GM19438 (cell line): ENCODE results near the gene SUPT3H.

Experiments used
- ATAC-seq: cut with Tn5 transposase; IDR thresholded peaks from one replicate; pipeline ENCODE4 v1.9.1; 2021; ENCODE audit warnings: low read depth; ENCODE audit not compliant: unreplicated experiment

SUPT3H gene

DNA sequence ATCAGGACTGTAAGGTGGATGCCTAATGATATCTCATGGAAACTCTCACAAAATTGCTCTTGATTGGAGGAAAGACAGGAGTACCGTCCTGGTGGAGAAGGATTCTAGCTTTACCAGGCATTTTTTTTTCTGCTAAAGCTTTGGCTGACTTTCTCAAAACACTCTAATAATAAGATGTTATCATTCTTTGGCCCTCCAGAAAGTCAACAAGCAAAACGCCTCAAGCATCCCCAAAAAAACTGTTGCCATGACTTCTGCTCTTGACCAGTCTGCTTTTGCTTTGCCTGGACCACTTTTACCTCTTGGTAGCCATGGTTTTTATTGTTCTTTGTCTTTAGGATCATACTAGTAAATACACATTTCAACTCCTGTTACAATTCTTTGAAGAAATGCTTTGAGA is 105.1 kb downstream of the SUPT3H start:
- ATAC-seq = no peak

DNA sequence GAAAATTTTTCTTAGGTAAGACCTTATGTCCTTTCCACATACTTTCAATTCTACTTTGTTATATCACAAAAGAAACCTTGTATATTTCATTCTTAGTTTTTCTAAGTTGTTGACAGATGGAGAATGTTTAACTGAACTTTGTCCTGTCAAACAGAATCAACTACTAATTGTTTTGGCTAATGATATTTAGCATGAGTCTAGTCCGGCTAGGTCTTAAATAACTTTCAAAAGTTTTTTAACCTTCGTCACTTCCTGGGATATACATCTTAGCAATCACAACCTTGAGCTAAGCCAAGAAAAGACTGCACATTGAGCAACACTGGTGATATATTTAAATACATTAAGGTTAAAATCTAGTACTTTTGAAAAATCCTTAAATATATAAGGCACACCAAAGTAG is 112.5 kb downstream of the SUPT3H start:
- no peak for ATAC-seq

DNA sequence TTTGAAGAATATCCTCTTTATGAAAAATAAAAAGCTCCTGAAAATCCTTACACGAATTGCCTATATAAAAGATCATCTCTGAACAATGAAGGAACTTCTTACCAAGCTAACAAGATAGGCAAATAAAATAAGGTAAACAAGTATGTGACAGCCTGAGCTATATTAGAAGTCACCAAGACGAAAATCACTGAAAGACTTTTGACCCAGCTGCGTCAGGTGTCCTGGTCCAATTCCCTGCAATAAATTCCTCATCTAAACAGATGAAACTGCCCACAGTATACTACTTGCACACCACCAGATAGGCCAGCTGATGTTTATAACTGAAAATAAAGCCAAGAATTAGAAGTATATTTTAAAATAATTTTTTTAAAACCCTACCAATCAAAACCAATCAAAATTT is 117.0 kb downstream of the SUPT3H start:
- no peak for ATAC-seq

DNA sequence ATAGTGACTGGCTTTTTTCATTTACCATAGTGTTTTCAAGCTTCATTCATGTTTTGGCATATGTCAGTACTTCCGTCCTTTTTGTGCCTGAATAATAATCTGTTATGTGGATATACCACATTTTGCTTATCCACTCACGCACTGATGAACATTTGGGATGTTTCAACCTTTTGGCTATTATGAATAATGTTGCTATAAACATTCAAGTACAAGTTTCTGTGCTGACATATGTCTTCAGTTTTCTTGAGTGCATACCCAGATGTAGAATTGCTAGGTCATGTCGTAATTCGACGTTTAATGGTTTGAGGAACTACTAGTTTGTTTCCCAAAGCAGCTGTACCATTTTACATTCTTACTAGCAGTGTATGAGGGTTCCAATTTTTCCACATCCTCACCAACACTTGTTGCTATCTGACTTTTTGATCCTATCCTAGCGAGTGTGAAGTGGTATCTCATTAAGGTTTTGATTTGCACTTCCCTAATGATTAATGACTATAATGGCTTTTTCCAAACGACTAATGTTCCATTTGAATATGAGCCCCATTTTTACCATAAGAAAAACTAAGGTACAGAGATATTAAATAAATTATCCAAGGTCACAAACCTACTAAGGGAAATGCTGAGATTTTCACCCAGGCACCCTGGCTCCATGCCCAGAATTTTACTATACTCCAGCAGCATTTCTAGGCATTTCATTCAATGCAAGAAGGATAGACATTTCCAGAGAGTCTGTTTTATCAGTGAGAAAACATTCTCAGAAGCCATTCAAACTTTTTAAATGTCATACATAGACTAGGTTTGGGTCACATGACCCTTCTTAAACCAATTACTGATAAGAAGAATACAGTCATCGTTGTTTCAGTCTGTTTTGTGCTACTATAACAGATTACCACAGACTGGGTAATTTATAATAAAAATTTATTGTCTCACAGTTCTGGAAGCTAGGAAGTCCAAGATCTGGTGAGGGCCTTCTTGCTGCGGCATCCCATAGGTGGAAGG is 120.7 kb downstream of the SUPT3H start:
- ATAC-seq = no peak

- ATAC-seq = no peak
Measured at GRCh38 chr6:45255434-45255833, 122.3 kb downstream of the SUPT3H start.

- no peak for ATAC-seq
Measured at GRCh38 chr6:45254253-45254652, 123.5 kb downstream of the SUPT3H start.

DNA sequence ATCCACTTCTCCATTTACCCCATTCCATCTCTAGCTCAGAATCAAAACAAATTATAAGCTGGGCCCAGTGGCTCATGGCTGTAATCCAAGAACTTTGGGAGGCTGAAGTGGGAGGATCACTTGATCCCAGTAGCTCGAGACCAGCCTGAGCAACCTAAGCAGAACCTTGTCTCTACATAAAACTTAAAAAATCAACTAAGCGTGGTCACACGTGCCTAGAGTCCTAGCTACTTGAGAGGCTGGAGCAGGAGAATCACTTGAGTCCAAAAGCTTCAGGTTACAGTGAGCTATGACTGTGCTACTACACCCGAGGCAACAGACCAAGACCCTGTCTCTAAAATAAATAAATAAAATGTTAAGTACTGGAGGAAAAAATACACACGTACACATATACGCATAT is 124.3 kb downstream of the SUPT3H start:
- ATAC-seq = no peak

DNA sequence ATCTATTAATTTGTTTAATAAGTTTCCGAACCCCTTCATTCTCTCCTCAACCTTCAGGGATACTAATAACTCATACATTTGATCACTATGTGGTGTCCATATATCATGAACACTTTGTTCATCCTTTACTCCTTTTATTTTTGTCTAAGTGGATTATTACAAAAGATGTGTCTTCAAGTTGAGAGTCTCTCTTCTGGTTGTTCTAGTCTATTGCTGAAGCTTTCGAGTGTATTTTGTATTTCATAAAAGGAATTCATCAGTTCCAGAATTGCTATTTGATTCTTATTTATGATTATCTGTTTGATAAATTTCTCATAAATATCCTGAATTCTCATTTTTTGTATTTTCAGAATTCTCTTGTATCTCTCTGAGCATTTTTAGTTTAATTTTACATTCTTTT is 146.1 kb downstream of the SUPT3H start:
- ATAC-seq = no peak

DNA sequence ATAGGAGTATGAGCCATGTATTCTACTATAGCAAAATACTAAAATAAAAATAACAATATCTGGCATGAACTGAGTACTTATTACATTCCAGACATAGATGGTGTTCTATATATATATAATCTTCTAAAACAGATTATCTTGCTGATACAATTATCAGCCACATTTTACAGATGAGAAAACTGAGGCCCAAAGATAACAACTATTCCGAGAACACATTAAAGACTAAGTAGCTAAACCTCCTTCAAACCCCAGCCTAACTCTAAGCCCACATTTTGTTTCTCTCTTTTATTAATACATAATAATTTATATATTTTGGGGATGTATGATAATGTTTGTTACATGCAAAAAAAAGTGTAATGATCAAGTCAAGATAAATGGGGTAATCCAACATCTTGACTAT is 148.3 kb downstream of the SUPT3H start:
- ATAC-seq = no peak

DNA sequence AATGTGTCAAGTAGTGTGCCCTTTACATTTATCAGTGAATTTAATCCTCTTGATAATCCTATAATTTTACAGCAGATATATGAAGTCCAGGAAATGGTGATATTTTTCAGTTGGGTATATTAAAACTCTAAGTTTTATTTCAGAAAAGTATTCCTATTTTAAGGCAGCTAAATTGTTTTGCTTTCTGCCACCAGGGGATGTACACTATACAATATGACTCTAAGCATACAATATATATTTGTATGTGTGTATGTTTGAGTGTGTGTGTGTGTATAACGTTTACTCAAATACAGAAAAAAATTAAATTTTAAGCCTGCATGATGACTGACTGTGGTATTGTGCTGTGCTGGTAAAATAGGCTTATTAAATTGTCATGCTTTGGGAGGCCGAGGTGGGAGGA is 151.7 kb downstream of the SUPT3H start:
- no peak for ATAC-seq

DNA sequence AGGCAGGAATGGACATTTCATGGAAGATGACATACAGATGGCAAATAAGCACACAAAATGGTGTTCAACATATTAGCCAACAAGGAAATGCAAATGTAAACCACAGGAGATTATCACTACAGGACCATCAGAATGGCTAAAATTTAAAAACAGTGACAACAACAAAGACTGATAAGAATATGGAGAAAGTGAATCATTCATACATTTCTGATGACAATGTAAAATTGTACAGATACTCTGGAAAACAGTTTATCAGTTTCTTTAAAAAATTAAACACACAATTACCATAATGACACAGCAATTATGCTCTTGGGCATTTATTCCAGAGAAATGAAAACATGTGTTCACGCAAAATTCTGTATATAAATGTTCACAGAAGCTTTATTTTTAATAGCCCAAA is 155.4 kb downstream of the SUPT3H start:
- no peak for ATAC-seq

GRCh38 chr6:45215759-45216158 is 162.0 kb downstream of the SUPT3H start:
- ATAC-seq = no peak

- ATAC-seq = no peak
Measured at GRCh38 chr6:45212976-45213375, 164.8 kb downstream of the SUPT3H start.

DNA sequence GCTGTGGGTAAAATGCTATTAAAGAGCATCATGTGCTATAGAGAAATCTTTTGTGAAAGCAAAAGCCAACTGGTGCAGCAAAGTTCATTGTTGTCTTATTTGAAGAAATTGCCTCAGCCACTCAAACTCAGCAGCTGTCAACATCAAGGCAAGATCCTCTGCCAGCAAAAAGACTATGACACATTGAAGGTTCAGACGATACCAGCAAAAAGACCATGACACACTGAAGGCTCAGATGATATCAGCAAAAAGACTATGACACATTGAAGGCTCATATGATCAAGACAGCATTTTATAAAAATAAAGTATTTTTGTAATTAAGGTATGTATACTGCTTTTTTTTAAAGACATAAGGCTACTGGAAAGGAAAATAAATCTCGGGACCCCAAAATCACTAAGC is 168.0 kb downstream of the SUPT3H start:
- no peak for ATAC-seq

DNA sequence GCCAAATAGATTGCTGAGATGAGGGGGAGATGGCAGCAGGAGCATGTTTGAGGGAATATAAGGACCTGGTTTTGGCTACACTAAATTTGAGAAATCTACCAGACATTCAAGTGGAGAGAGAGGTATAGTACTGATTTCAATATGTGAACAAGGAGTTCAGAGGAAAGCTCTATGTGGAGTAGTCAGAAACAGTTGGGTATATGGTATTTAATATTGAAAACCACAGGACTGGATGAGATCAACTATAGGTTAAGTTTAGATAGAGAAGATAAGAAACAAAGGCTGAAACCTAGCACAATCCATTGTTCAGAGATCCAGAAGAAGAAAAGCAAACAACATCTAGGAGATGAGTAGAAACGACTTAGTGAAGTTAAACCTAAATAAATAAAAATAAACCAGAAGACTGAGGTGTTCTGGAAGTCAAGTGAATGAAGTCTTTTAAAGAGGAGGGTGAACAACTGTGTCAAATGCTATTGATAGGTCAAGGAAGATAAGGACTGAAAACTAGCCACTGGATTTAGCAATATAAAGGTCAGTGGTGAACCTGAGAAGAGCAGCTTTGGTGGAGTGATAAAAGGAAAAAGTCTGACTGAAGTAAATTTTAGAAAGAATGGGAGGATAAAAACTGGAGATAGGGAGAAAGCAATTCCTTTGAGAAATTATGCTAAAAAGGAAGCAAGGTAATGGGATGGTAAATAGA is 170.8 kb downstream of the SUPT3H start:
- ATAC-seq = no peak

DNA sequence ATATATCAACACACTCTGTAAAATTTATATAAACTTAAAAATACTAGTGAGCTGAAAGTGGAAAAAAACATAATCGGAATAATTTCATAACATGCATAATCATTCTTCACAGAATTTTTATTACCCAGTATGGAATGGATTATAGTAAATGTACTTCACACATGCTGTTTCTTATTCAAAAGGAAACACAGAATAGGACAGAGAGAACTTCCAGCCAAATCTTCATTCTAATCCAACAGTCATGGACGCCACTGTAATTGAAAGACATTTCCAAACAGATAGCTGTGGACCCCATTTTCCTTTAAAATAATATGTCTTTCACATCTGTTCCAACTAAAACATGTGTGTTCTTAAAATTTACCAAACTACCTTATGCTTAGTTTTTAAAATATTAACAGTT is 176.2 kb downstream of the SUPT3H start:
- no peak for ATAC-seq

DNA sequence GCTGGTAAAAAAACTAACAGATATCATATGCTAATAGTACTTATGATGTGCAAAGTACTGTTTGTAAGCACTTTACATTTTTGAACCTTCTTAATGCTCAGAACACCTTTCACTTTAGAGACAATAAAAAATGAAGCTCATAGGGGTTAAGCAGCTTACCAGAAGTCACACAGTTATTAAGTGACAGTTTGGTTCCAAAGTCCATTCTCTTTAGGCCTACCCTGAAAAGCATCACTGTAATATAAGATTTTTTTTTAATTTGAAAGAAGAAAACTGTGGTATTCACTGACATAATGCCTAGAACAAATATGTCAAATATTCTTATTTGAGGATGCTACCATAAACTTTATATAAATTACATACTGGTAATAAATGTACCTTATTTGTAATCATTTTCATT is 177.2 kb downstream of the SUPT3H start:
- ATAC-seq = no peak

DNA sequence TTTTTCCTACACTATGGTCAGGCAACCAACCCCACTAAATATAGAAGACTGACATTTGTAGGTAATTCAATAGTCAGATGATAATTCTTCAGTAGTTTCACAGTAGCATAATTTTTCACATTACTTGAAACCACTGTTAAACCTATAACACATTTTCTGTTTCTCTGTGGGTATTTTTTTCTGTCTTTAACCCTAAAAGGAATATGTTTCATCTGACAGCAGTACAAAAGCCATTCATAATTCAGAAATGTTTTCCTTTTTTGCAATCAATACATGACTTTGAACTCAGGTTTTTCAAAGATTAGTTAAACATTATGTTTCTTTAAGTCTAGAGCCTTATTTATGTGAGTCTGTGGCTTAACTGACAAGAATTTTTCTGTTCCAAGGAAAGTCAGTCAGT is 178.2 kb downstream of the SUPT3H start:
- ATAC-seq = no peak

DNA sequence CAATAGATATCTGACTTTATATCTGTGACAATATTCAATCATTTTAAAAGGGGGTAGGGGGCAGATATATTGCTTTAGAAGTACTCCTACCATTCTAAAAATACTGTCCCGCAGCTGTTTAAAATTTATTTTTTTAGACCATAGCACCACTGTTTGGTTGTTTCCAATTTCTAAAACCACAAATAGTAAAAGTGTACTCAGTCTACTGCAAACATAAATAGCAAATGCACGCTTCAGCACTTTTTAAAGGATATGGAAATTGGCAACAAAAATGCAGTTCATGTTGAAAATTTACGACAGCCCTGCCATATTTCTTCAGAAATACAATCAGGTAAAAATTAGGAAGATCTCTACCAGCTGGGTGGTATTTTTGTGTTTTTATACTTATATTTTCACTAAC is 181.6 kb downstream of the SUPT3H start:
- no peak for ATAC-seq

DNA sequence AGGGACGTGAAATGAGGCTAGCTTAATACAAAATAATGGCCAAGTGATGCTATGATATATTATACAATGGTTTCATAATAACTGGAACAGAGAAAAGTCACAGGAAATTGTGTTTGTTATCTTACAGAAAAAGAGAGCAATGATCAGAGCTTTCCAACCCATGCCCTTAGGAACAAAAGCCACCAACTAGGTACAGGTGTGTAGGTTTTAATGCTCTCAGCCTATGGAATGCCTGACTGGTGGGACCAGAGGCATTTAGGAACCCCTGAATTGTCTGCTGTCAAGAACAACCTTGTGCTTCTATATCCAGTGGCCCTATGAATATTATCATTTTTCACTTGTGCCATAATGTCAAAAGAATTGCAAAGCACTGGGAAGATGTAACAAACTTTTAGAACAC is 182.6 kb downstream of the SUPT3H start:
- no peak for ATAC-seq

DNA sequence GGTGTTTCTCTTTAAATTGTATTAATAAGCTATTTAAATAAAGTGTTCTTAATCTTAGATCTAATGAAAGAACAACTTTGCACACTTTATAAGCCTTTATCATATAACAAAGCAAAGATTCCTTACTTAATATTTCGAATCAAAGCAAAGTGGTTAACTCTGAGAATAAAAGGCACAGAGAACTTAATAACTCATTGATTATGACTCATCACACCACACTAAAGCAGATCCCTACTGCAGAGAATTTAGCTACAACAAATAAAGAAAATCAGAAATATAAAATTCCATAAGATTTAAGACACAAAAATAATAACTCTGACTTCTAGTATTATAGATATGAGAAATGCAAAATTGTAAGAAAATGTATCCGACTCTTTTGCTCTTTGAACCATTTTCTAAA is 185.2 kb downstream of the SUPT3H start:
- no peak for ATAC-seq

- no peak for ATAC-seq
Measured at GRCh38 chr6:45191414-45191813, 186.3 kb downstream of the SUPT3H start.
